HG02885 (cell line): ENCODE data around the gene TWSG1.
"Not testable (repeated sequence)": the region's sequence is repeated elsewhere in the genome, so short reads cannot be mapped to it uniquely, and the experiment has no call there.

Experiments
- ATAC-seq: cut with Tn5 transposase; IDR thresholded peaks from one replicate; pipeline ENCODE4 v1.9.1; 2021; ENCODE audit warnings: mild to moderate bottlenecking; ENCODE audit not compliant: unreplicated experiment, poor library complexity

TWSG1 gene

GRCh38 chr18:9421096-9421900, 86.7 kb downstream of the TWSG1 start:
- no peak for ATAC-seq

GRCh38 chr18:9421901-9422327, 87.3 kb downstream of the TWSG1 start:
- ATAC-seq: no peak

GRCh38 chr18:9422816-9423519, 88.4 kb downstream of the TWSG1 start:
- ATAC-seq: no peak

GRCh38 chr18:9423648-9424047, 89.1 kb downstream of the TWSG1 start:
- not testable (repeated sequence) for ATAC-seq

- not testable (repeated sequence) for ATAC-seq
These were observed 89.7 kb downstream of the TWSG1 start for GRCh38 chr18:9424235-9424634.

GRCh38 chr18:9426753-9427152, 92.2 kb downstream of the TWSG1 start:
- ATAC-seq: no peak

- no peak for ATAC-seq
These were observed 93.7 kb downstream of the TWSG1 start for GRCh38 chr18:9428301-9428706.

GRCh38 chr18:9428862-9429661, 94.5 kb downstream of the TWSG1 start:
- ATAC-seq: no peak

GRCh38 chr18:9429662-9429993, 95.1 kb downstream of the TWSG1 start:
- ATAC-seq: no peak

GRCh38 chr18:9430315-9430714, 95.7 kb downstream of the TWSG1 start:
- not testable (repeated sequence) for ATAC-seq

- ATAC-seq: no peak
These were observed 96.7 kb downstream of the TWSG1 start for GRCh38 chr18:9431296-9431695.

- ATAC-seq: not testable (repeated sequence)
These were observed 98.5 kb downstream of the TWSG1 start for GRCh38 chr18:9433122-9433521.

GRCh38 chr18:9433671-9434121, 99.1 kb downstream of the TWSG1 start:
- no peak for ATAC-seq

GRCh38 chr18:9434122-9434701, 99.6 kb downstream of the TWSG1 start:
- ATAC-seq: no peak

GRCh38 chr18:9435041-9435440, 100.5 kb downstream of the TWSG1 start:
- ATAC-seq: no peak

- ATAC-seq: no peak
These were observed 101.8 kb downstream of the TWSG1 start for GRCh38 chr18:9436206-9436929.

- ATAC-seq: no peak
These were observed 102.5 kb downstream of the TWSG1 start for GRCh38 chr18:9437021-9437437.

- no peak for ATAC-seq
These were observed 103.1 kb downstream of the TWSG1 start for GRCh38 chr18:9437672-9438071.

GRCh38 chr18:9441061-9441460, 106.5 kb downstream of the TWSG1 start:
- ATAC-seq: no peak

GRCh38 chr18:9444549-9444948, 110.0 kb downstream of the TWSG1 start:
- no peak for ATAC-seq
